GM21825 (cell line): ENCODE results near the gene REXO5.
"Not testable (repeated sequence)": the region's sequence is repeated elsewhere in the genome, so short reads cannot be mapped to it uniquely, and the experiment has no call there.

Source experiments
- ATAC-seq: cut with Tn5 transposase; IDR thresholded peaks from one replicate; pipeline ENCODE4 v1.9.1; 2021; ENCODE audit warnings: mild to moderate bottlenecking, moderate library complexity; ENCODE audit not compliant: unreplicated experiment

REXO5 gene

DNA sequence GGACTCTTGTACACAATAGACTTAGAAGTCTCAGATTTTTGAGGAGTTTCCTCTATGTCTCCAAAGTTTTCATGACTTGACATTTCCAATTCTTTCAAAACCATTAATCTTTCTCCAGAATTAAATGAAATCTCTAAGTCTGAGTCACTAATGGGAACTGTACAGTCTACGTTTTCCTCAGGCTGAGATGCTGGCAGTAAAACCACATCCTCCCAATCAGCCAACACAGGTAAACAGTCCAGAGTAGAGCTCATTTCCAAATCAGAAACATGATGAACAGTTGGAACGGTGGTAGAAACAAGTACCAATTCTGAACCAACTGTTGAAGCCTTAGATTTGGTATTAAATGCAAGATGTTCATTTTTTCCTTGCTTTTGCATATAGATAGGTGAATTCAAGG lies 8.0 kb upstream of the REXO5 start:
- ATAC-seq, result no peak

DNA sequence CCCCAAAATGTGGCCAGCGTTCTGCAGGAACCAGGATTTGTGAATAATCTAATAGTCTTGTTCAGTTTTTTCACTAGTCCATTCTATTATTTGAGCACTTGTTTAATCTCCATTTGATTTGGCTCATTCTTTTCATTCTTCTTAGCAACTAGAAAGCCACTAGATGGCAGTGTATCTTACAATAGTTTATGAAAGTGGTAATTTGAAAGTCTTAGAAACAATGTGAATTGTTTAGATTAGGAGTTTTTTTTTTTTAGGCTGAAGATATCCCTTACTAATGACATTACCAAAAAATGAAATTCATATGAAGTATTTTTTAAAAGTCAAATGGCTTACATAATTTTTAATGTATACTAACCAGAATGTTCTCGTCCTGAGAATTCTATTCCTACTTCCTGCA lies 6.7 kb upstream of the REXO5 start:
- ATAC-seq, result no peak

DNA sequence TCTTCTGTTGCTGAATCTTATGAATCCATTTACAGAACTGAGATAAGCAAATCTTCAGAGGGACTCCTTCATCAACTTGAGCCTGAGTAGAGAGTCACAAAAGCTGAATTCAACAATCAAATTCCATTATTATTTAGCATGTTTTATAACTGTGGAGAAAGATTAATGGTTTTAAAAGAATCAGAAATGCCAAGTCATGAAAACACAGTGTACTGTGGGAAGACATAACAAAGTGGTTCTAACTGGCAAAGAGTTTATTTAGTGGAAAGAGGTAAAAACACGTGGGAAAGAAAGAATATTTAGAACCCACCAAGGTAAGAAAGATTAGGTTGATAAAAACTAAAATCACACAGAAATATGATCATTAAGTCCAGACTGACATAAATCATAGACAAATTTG lies 5.0 kb upstream of the REXO5 start:
- ATAC-seq, result no peak

GRCh38 chr16:20803192-20803560 lies 3.2 kb upstream of the REXO5 start:
- no peak for ATAC-seq

GRCh38 chr16:20803561-20804214 lies 2.6 kb upstream of the REXO5 start:
- no peak for ATAC-seq

- not testable (repeated sequence) for ATAC-seq
Measured at GRCh38 chr16:20805684-20806167, 601 bp upstream of the REXO5 start.

- no peak for ATAC-seq
Measured at GRCh38 chr16:20807862-20808261, 1.5 kb downstream of the REXO5 start.

- ATAC-seq, result no peak
Measured at GRCh38 chr16:20811889-20812439, 5.6 kb downstream of the REXO5 start.

- ATAC-seq, result no peak
Measured at GRCh38 chr16:20812510-20812909, 6.2 kb downstream of the REXO5 start.

DNA sequence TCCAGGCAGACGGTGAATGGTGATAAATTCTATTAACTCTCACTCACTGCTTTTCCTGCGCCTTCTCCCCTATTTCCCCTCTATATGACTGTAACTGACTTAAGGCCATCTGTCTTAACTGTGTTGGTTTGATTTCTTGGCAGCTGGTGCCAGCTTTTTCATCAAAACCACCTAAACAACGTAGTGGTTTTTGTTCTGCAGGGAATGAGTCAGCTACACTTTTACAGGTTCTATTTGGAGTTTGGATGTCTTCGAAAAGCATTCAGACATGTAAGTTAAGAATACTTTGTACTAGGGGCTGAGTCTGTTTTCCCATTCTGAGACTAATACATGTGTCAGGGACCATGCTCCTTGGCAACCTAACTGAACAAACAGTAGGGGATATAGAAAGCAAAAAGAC lies 8.5 kb downstream of the REXO5 start:
- ATAC-seq, result no peak

- ATAC-seq, result no peak
Measured at GRCh38 chr16:20818929-20819585, 12.7 kb downstream of the REXO5 start.

GRCh38 chr16:20821682-20822081 lies 15.4 kb downstream of the REXO5 start:
- no peak for ATAC-seq

GRCh38 chr16:20822521-20823325 lies 16.4 kb downstream of the REXO5 start:
- ATAC-seq, result no peak

- ATAC-seq, result no peak
Measured at GRCh38 chr16:20826039-20826566, 19.8 kb downstream of the REXO5 start.

- no peak for ATAC-seq
Measured at GRCh38 chr16:20829536-20829935, 23.2 kb downstream of the REXO5 start.

- ATAC-seq, result no peak
Measured at GRCh38 chr16:20830372-20830771, 24.0 kb downstream of the REXO5 start.

DNA sequence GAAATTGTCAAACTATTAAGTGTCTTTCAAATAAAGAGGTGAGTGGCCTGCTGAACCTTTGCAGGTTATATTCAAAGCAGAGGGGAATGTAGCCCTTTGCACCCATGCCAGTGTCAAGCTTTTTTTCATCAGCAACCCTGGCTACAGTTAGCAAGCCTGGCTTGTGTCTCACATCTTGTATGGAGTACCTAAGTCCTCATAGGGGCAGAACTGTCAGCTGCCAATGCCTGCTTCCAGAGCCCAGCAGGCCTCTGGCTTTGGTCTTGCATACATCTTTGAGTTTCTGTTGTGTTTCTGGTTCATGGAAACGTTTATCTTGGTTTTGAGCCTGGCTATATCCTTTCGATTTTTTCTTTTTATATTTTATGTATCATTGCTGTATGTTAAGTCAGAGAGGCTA lies 26.8 kb downstream of the REXO5 start:
- ATAC-seq, result no peak

- ATAC-seq, result no peak
Measured at GRCh38 chr16:20838240-20838639, 31.9 kb downstream of the REXO5 start.

DNA sequence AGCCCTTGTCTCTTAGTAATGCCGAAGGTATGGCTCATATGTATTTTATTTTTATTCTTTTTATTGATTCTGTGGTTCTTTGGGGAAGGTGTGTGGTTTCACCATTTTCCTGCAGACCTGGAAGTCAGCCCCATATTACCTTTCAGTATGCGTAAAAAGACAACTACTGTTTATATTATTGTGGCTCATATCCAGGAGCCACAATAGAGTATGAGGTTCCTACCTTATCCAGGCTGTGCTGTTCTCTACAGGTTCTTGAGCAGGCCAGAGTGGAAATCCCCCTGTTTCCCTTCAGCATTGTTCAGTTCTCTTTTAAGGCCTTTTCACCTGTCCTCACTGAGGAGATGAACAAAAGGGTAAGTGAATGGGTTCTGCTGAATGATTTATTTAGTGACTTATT lies 33.2 kb downstream of the REXO5 start:
- ATAC-seq, result no peak

DNA sequence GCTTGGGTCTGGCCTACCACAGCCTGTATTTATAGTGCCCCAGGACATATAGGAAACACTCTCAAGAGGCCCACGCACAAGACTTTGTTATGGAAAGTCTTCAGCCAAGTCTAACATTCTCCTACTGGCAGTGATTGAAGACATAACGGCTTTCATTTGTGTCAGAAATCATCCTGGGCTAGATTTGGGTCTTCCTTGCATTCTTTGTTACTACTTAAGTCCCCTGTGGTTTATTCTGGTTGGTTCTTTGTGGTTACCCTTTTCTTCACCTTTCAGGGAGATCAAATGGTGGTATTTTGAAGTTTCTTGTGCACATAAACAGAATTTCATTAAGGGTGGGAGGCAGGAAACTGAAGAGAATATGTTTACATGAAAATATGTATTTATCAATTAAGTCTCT lies 37.7 kb downstream of the REXO5 start:
- no peak for ATAC-seq

DNA sequence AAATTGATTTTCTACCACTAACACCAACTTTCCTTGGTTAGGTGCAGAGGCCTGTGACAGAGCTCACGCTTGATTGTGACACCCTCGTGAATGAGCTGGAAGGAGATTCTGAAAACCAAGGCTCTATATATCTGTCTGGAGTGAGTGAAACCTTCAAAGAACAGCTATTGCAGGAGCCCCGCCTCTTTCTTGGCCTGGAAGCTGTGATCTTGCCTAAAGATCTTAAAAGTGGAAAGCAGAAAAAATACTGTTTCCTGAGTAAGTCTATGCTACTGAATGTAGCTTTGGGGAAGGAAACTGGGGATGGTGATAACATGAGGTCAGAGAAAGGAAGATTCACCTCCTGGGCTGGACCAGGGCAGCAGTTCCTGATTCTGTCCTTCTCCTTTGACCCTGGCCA lies 38.3 kb downstream of the REXO5 start:
- ATAC-seq, result no peak
